Activated CD4-positive, alpha-beta memory T cell treated with anti-CD3 and anti-CD28 coated beads, Interleukin-2, amount 10 ng/mL, durations not matched to agents 7 days and 5 days (primary cell): ENCODE data around the gene PMEL. TPM values are rescaled to one million over a fixed set of nuclear protein-coding genes. Genes with fewer than 3 reads are reported as not detected.

ENCODE experiments used
- CTCF ChIA-PET: fragments of 350-600 bp; sonication (Branson Sonifier 250); formaldehyde crosslinking; loops from one replicate; lab custom pipeline; 2021; ENCODE audit warnings: antibody characterized with exemption, inconsistent platforms; lab: Charles Lee
- POLR2A ChIA-PET: fragments of 350-600 bp; sonication (Branson Sonifier 250); formaldehyde crosslinking; loops from one replicate; lab custom pipeline; 2021; ENCODE audit warnings: antibody characterized with exemption; lab: Charles Lee
- DNase-seq: peaks from one replicate; pipeline ENCODE4 v3.0.0-alpha.2; 2020
- H3K27ac Mint-ChIP-seq: one replicate; pipeline ENCODE4 v1.8.0; 2021; ENCODE audit warnings: mild to moderate bottlenecking, mixed read lengths
- H3K27me3 Mint-ChIP-seq: one replicate; pipeline ENCODE4 v1.8.0; 2021; ENCODE audit warnings: mixed read lengths
- H3K36me3 Mint-ChIP-seq: one replicate; pipeline ENCODE4 v1.8.0; 2021; ENCODE audit warnings: low read depth, mixed read lengths
- H3K4me1 Mint-ChIP-seq: one replicate; pipeline ENCODE4 v1.8.0; 2021; ENCODE audit warnings: mixed read lengths
- H3K4me3 Mint-ChIP-seq: one replicate; pipeline ENCODE4 v1.8.0; 2021; ENCODE audit warnings: mild to moderate bottlenecking, mixed read lengths
- H3K9me3 Mint-ChIP-seq: one replicate; pipeline ENCODE4 v1.8.0; 2021; ENCODE audit warnings: mixed read lengths
- total RNA-seq, 2 experiments: library from RNA; stranded (reverse); gene quantifications; one replicate each; pipeline ENCODE4 v1.2.3, GENCODE V29; 2021

The PMEL gene
- total RNA-seq, 2 experiments from 2014 or later: 0.33 to 0.60 TPM

DNA sequence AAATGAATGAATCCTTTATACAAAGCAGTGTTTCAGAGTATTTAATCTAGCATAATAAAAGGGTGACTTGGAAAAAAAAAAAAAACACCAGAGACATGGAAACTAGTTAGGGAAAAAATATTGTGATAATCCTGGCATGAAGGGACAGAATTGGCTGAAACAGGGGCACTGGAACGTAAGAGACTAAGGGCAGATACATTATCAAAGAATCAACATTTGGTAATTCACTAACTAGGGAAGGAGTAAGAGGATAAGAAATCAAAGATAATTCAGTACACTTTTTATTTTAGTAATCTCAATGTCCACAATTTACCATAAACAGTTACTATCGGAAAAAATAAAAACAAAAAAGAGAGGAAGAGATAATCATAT is 56.3 kb downstream of the PMEL start:
- ChIA-PET POLR2A (no interaction called here), CTCF (no interaction called here)
- Mint-ChIP-seq H3K4me3 (no peak overlapping the region), H3K27ac (no peak overlapping the region), H3K9me3 (no peaks in the 10 kb centered on the region), H3K27me3 (no peaks in the 10 kb centered on the region), H3K36me3 (peaks cover 24% of the 10 kb centered on the region), H3K4me1 (peaks cover 19% of the 10 kb centered on the region)
- DNase-seq: no peak

GRCh38 chr12:55908726-55909512 is 56.9 kb downstream of the PMEL start:
- ChIA-PET CTCF (no interaction called here), POLR2A (no interaction called here)
- Mint-ChIP-seq H3K36me3 (peaks cover 19% of the 10 kb centered on the region), H3K9me3 (no peaks in the 10 kb centered on the region), H3K27me3 (no peaks in the 10 kb centered on the region), H3K27ac (no peak overlapping the region), H3K4me3 (no peak overlapping the region), H3K4me1 (peaks cover 13% of the 10 kb centered on the region)
- DNase-seq: no peak

DNA sequence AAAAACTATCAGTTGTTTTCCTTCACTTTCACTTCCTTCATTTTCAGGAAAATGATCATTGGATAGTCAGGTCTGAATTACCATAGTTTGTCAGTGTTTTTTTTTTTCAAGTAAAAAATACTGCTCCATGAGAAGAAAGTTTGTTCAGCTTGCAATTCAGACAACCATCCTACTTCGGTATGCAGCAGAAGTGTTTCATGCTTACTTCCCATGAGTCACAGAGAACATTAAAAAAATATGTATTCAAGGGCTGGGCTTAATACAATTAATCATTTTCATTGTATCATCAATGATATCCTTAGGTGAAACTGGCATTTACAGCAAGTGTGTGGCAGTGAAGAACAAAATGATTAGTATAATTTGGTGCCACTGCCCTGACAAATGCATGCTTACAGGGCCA is 59.8 kb downstream of the PMEL start:
- Mint-ChIP-seq H3K36me3 (peaks cover 27% of the 10 kb centered on the region), H3K4me1 (peaks cover 4% of the 10 kb centered on the region), H3K4me3 (no peak overlapping the region), H3K27ac (no peak overlapping the region), H3K9me3 (no peaks in the 10 kb centered on the region), H3K27me3 (no peaks in the 10 kb centered on the region)
- no peak for DNase-seq
- POLR2A ChIA-PET: no interaction called here
- CTCF ChIA-PET: interaction anchor here (0.7 kb wide), 1 partner anchor 169 kb away, joined by 3 read pairs; no protein-coding TSS in a partner anchor

Other genes with a start within 250 kb of the PMEL start
- gene BLOC1S1, start 250.0 kb downstream of the PMEL start, total RNA-seq: 100 to 1,000 TPM; 156 to 162 TPM
- gene RDH5, start 245.6 kb downstream of the PMEL start, total RNA-seq: 10 to 100 TPM in 1 of 2 experiments, 1 to 10 TPM in 1; 9.5 to 10.5 TPM
- 100 to 1,000 TPM; 177 to 185 TPM for gene CD63, start 237.0 kb downstream of the PMEL start, total RNA-seq
- gene GDF11, start 222.9 kb downstream of the PMEL start, total RNA-seq: 1 to 10 TPM; 7.2 to 7.9 TPM
- 10 to 100 TPM; 88.3 to 88.6 TPM for gene SARNP, start 148.3 kb downstream of the PMEL start, total RNA-seq
- gene ORMDL2, start 148.0 kb downstream of the PMEL start, total RNA-seq: 10 to 100 TPM; 56.3 to 60.2 TPM
- gene DNAJC14, start 136.5 kb downstream of the PMEL start, total RNA-seq: 10 to 100 TPM; 32.3 to 32.5 TPM
- gene MMP19, start 123.1 kb downstream of the PMEL start, total RNA-seq: not detected
- 10 to 100 TPM; 54.2 to 56.0 TPM for gene PYM1, start 38.1 kb downstream of the PMEL start, total RNA-seq
- 100 to 1,000 TPM; 427 to 431 TPM for gene DGKA, start 34.9 kb downstream of the PMEL start, total RNA-seq
- gene CDK2, start 788 bp upstream of the PMEL start, total RNA-seq: 10 to 100 TPM; 88.9 to 98.9 TPM
- 10 to 100 TPM; 70.1 to 71.5 TPM for gene RAB5B, start 8.0 kb upstream of the PMEL start, total RNA-seq
- gene SUOX, start 31.2 kb upstream of the PMEL start, total RNA-seq: 1 to 10 TPM; 4.2 to 5.3 TPM
- gene IKZF4, start 55.0 kb upstream of the PMEL start, total RNA-seq: 10 to 100 TPM; 17.6 to 19.4 TPM
- gene RPS26, start 75.9 kb upstream of the PMEL start, total RNA-seq: 10 to 100 TPM; 30.4 to 35.0 TPM
- gene ERBB3, start 114.1 kb upstream of the PMEL start, total RNA-seq: 1 to 10 TPM; 2.3 to 2.5 TPM
- 100 to 1,000 TPM; 242 to 243 TPM for gene PA2G4, start 138.5 kb upstream of the PMEL start, total RNA-seq
- 1,000 to 10,000 TPM; 3,981 to 4,002 TPM for gene RPL41, start 150.6 kb upstream of the PMEL start, total RNA-seq
- 10 to 100 TPM in 1 of 2 experiments, 1 to 10 TPM in 1; 8.0 to 10.3 TPM for gene ZC3H10, start 152.2 kb upstream of the PMEL start, total RNA-seq
- gene ESYT1, start 162.2 kb upstream of the PMEL start, total RNA-seq: 100 to 1,000 TPM; 266 to 279 TPM
- gene MYL6B, start 186.5 kb upstream of the PMEL start, total RNA-seq: 10 to 100 TPM; 60.4 to 63.2 TPM
- gene MYL6, start 192.3 kb upstream of the PMEL start, total RNA-seq: 1,000 to 10,000 TPM; 1,594 to 1,602 TPM
- gene SMARCC2, start 223.4 kb upstream of the PMEL start, total RNA-seq: 100 to 1,000 TPM; 133 to 137 TPM